NCI-H1092 (cell line): ENCODE data around the gene TMEM176A.
A peak's percentile ranks its signal among the peaks of the same experiment; 100 is the strongest.
"Not testable (repeated sequence)": the region's sequence is repeated elsewhere in the genome, so short reads cannot be mapped to it uniquely, and the experiment has no call there.

Experiments used
- DNase-seq: peaks from one replicate; lab custom pipeline; 2025; lab: John Stamatoyannopoulos, UW

TMEM176A gene

GRCh38 chr7:150800581-150801241 lies at the start of gene TMEM176A:
TMEM176A (plus strand) TSS chr7:150800769; CDS start chr7:150801551, 782 bp downstream.
- no peak for DNase-seq

GRCh38 chr7:150751702-150752101 lies 48.9 kb upstream of the TMEM176A start:
- no peak for DNase-seq

- no peak for DNase-seq
Measured at GRCh38 chr7:150753239-150753638, 47.3 kb upstream of the TMEM176A start.

- DNase-seq: peak; percentile 20
Measured at GRCh38 chr7:150753826-150754603, 46.6 kb upstream of the TMEM176A start.

GRCh38 chr7:150754951-150755350 lies 45.6 kb upstream of the TMEM176A start:
- DNase-seq: no peak

- DNase-seq: no peak
Measured at GRCh38 chr7:150755473-150756099, 45.0 kb upstream of the TMEM176A start.

GRCh38 chr7:150756166-150756565 lies 44.4 kb upstream of the TMEM176A start:
- no peak for DNase-seq

GRCh38 chr7:150756858-150757257 lies 43.7 kb upstream of the TMEM176A start:
- no peak for DNase-seq

GRCh38 chr7:150759479-150759878 lies 41.1 kb upstream of the TMEM176A start:
- no peak for DNase-seq

GRCh38 chr7:150766334-150766709 lies 34.2 kb upstream of the TMEM176A start:
- DNase-seq: no peak

GRCh38 chr7:150769768-150770167 lies 30.8 kb upstream of the TMEM176A start:
- DNase-seq: no peak

GRCh38 chr7:150774131-150774530 lies 26.4 kb upstream of the TMEM176A start:
- not testable (repeated sequence) for DNase-seq

- no peak for DNase-seq
Measured at GRCh38 chr7:150778014-150778737, 22.4 kb upstream of the TMEM176A start.

- DNase-seq: peak; percentile 70
Measured at GRCh38 chr7:150778738-150779301, 21.7 kb upstream of the TMEM176A start.

- no peak for DNase-seq
Measured at GRCh38 chr7:150780292-150780691, 20.3 kb upstream of the TMEM176A start.

- no peak for DNase-seq
Measured at GRCh38 chr7:150781103-150781502, 19.5 kb upstream of the TMEM176A start.

- no peak for DNase-seq
Measured at GRCh38 chr7:150781961-150782360, 18.6 kb upstream of the TMEM176A start.

GRCh38 chr7:150784120-150784736 lies 16.3 kb upstream of the TMEM176A start:
- DNase-seq: no peak

- no peak for DNase-seq
Measured at GRCh38 chr7:150784954-150785353, 15.6 kb upstream of the TMEM176A start.

GRCh38 chr7:150787321-150788281 lies 13.0 kb upstream of the TMEM176A start:
- DNase-seq: peak; percentile 15
